Gastroesophageal sphincter (tissue), 3 donors: ENCODE data around the gene GLB1L2.

Experiments used
- POLR2A ChIP-seq, 2 donors: fragments of 450-650 bp; IDR thresholded peaks; one replicate each; pipeline ENCODE4 v1.6.1; 2017; ENCODE audit warnings: antibody characterized with exemption in 2 of 2, mild to moderate bottlenecking in 2 of 2, moderate library complexity in 1 of 2
- POLR2AphosphoS5 ChIP-seq: sonication (generic); formaldehyde crosslinking; IDR thresholded peaks from one replicate; pipeline ENCODE4 v1.6.1; 2017; ENCODE audit warnings: antibody characterized with exemption
- TF ChIP-seq, protein P1 (sequence below), 4 experiments: fragments of 200-600 bp in 2 of 4; fragments of 450-650 bp in 2 of 4; sonication (generic) in 1 of 4; IDR thresholded peaks; one replicate each; pipeline ENCODE4 v1.5.1; 2017 to 2019; ENCODE audit warnings: antibody characterized with exemption in 4 of 4, mild to moderate bottlenecking in 2 of 4, moderate library complexity in 2 of 4

- TF ChIP-seq POLR2A (IDR thresholded peaks at IDR 0.05) = no peak
- TF ChIP-seq POLR2AphosphoS5 = no peak
- TF ChIP-seq, protein P1, sequence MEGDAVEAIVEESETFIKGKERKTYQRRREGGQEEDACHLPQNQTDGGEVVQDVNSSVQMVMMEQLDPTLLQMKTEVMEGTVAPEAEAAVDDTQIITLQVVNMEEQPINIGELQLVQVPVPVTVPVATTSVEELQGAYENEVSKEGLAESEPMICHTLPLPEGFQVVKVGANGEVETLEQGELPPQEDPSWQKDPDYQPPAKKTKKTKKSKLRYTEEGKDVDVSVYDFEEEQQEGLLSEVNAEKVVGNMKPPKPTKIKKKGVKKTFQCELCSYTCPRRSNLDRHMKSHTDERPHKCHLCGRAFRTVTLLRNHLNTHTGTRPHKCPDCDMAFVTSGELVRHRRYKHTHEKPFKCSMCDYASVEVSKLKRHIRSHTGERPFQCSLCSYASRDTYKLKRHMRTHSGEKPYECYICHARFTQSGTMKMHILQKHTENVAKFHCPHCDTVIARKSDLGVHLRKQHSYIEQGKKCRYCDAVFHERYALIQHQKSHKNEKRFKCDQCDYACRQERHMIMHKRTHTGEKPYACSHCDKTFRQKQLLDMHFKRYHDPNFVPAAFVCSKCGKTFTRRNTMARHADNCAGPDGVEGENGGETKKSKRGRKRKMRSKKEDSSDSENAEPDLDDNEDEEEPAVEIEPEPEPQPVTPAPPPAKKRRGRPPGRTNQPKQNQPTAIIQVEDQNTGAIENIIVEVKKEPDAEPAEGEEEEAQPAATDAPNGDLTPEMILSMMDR (IDR thresholded peaks at IDR 0.05) = no peak
These were observed 78.0 kb downstream of the GLB1L2 start for GRCh38 chr11:134409552-134410429.
